ENCODE results near the gene ARL6IP6. TPM values are rescaled to one million over a fixed set of nuclear protein-coding genes. Genes with fewer than 3 reads are reported as not detected.
A peak's percentile ranks its signal among the peaks of the same experiment; 100 is the strongest.

ARL6IP6 gene
- 10 to 100 TPM; 12.2 to 13.2 TPM for total RNA-seq
- polyA plus RNA-seq: 10 to 100 TPM in 1 of 2 donors, 1 to 10 TPM in 1; 9.6 to 15.7 TPM
- long read RNA-seq, donor 1, transcript ARL6IP6-201 (4 exons, 2,805 nt): major isoform, 42 of 57 reads
- long read RNA-seq, donor 1, partial matches to known transcripts: 0 of 57 reads
- long read RNA-seq, donor 1, other reads (novel, unspliced or antisense): 13 of 57 reads
- long read RNA-seq, donor 2, transcript ARL6IP6-201 (4 exons, 2,805 nt): major isoform, 6 of 14 reads
- long read RNA-seq, donor 2, partial matches to known transcripts: 1 of 14 reads
- long read RNA-seq, donor 2, other reads (novel, unspliced or antisense): 6 of 14 reads

DNA sequence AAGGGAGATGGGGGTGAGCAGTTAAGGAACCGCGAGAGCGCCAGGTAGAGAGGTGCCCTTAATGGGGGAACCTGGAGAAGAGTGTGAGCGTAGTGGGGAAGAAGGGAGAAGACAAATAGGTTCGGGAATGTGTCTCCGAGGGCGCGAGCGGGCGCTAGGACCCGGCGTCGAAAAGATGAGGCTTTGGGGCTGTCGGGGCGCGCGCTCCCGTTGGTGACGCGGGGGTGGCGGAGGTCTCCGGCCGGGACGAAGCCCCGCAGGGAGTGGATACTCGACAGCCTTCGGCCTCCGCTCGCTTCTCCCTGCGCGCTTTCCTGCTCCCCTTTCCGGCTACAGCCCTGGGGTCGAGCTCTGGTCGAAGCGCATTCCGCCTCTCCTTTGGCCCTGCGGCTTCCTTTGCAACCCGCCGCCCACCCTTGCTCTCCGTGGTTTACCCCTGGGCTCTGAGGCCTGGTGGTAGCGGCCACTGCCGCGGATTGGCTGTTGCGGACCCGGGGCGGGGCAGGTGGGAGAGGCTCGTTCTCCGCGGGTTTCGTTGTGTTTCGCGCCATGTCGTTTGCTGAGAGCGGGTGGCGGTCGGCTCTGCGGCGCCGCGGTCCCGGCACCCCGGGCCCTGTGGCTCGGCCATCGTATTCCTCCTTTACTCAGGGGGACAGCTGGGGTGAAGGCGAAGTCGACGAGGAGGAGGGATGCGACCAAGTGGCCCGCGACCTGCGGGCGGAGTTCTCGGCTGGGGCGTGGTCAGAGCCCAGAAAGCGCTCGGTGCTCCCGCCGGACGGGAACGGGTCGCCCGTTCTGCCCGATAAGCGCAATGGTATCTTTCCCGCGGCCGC is at the start of gene ARL6IP6:
ARL6IP6 (plus strand) TSS at position 545 of the 833 bp plus-strand sequence; CDS start at position 550, 5 bp downstream.
- WGBS, 2 donors: 0% methylated on average over 73 to 87 of the region's 87 CpGs
- intact Hi-C loops (cut with DNase I): loop anchor here in 1 of 2 donors (5.0 kb wide), 1 partner anchor 541 kb away; the partner anchor contains the start of gene STAM2
- Histone ChIP-seq H3K36me3 (ENCODE audit: control insufficient read depth in 1 of 2, insufficient read depth in 2 of 2, low read length in 1 of 2) (no peaks in the 10 kb centered on the region), H3K9me3 (ENCODE audit: control insufficient read depth, low read length) (no peaks in the 10 kb centered on the region), H3K27me3 (ENCODE audit: control insufficient read depth in 1 of 2, insufficient read depth in 2 of 2, low read length in 1 of 2) (no peaks in the 10 kb centered on the region), H3K4me3 (ENCODE audit: low read length in 2 of 2) (peak within 1 kb of the TSS; percentile 62 to 76), H3K4me1 (ENCODE audit: control insufficient read depth in 1 of 2, insufficient read depth in 2 of 2, low read length in 2 of 2) (peaks cover 0 to 6% of the 10 kb centered on the region in 2 donors), H3K27ac (ENCODE audit: low read depth in 1 of 2, low read length in 2 of 2) (peak within 1 kb of the TSS; percentile 62 to 87)
- ATAC-seq (ENCODE audit: low FRiP score) (peak; percentile 96), DNase-seq (peak; percentile 96 to 97)

DNA sequence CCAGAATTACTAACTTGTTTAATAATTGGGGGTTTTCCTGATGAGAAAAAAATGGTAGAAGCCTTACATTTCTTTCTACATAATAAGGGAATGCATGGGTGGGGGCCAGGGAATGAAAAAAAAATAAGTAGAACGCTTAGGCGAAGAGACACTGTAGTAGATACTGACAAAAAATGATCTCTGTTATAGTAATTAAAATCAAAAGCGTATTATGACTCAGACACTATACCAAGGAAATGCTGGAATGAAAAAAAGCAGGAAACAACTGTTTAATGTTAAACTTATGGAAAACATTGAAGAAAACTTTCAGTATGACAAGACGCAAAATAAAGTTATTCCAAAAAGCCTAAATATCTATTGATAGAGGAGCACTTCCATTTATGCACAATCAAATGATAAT is 44.1 kb upstream of the ARL6IP6 start:
- 93 to 95% methylated on average over 4 of the region's 4 CpGs for WGBS, 2 donors
- Histone ChIP-seq H3K9me3 (ENCODE audit: control insufficient read depth, low read length) (no peaks in the 10 kb centered on the region), H3K27ac (ENCODE audit: low read depth in 1 of 2, low read length in 2 of 2) (no peak overlapping the region), H3K36me3 (ENCODE audit: control insufficient read depth in 1 of 2, insufficient read depth in 2 of 2, low read length in 1 of 2) (peaks cover 2 to 3% of the 10 kb centered on the region in 2 donors), H3K27me3 (ENCODE audit: control insufficient read depth in 1 of 2, insufficient read depth in 2 of 2, low read length in 1 of 2) (no peaks in the 10 kb centered on the region), H3K4me1 (ENCODE audit: control insufficient read depth in 1 of 2, insufficient read depth in 2 of 2, low read length in 2 of 2) (no peaks in the 10 kb centered on the region), H3K4me3 (ENCODE audit: low read length in 2 of 2) (no peak overlapping the region)
- DNase-seq (no peak), ATAC-seq (ENCODE audit: low FRiP score) (no peak)
- intact Hi-C loops (cut with DNase I): no loop called here

DNA sequence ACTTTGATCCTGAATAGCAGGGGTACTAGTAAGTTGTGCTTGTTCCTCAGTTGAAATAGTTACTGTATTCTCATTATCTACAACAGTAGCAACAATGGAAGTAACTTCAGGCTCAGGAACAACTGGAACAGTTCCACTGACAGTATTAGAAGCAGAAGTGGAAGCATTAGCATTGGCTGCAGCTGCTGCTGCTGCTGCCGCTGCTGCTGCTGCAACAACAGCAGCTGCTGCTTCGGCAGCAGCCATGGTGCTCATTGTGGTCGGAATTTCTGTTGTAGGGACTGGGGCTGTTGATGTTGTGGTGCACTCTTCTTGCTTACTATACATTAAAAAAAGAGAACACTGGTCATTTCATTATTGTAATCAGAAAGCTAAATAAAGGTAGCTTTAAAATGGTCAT is 42.0 kb upstream of the ARL6IP6 start:
- intact Hi-C loops (cut with DNase I): no loop called here
- Histone ChIP-seq H3K27ac (ENCODE audit: low read depth in 1 of 2, low read length in 2 of 2) (no peak overlapping the region), H3K4me1 (ENCODE audit: control insufficient read depth in 1 of 2, insufficient read depth in 2 of 2, low read length in 2 of 2) (no peaks in the 10 kb centered on the region), H3K9me3 (ENCODE audit: control insufficient read depth, low read length) (no peaks in the 10 kb centered on the region), H3K27me3 (ENCODE audit: control insufficient read depth in 1 of 2, insufficient read depth in 2 of 2, low read length in 1 of 2) (no peaks in the 10 kb centered on the region), H3K4me3 (ENCODE audit: low read length in 2 of 2) (no peak overlapping the region), H3K36me3 (ENCODE audit: control insufficient read depth in 1 of 2, insufficient read depth in 2 of 2, low read length in 1 of 2) (peaks cover 2 to 3% of the 10 kb centered on the region in 2 donors)
- 91 to 95% methylated on average over 3 of the region's 3 CpGs for WGBS, 2 donors
- ATAC-seq (ENCODE audit: low FRiP score) (no peak), DNase-seq (no peak)

GRCh38 chr2:152678808-152679207 is 39.6 kb upstream of the ARL6IP6 start:
- WGBS, 2 donors: 67% methylated on average over 2 of the region's 2 CpGs
- intact Hi-C loops (cut with DNase I): no loop called here
- Histone ChIP-seq H3K4me1 (ENCODE audit: control insufficient read depth in 1 of 2, insufficient read depth in 2 of 2, low read length in 2 of 2) (no peaks in the 10 kb centered on the region), H3K27me3 (ENCODE audit: control insufficient read depth in 1 of 2, insufficient read depth in 2 of 2, low read length in 1 of 2) (no peaks in the 10 kb centered on the region), H3K4me3 (ENCODE audit: low read length in 2 of 2) (no peak overlapping the region), H3K9me3 (ENCODE audit: control insufficient read depth, low read length) (no peaks in the 10 kb centered on the region), H3K27ac (ENCODE audit: low read depth in 1 of 2, low read length in 2 of 2) (no peak overlapping the region), H3K36me3 (ENCODE audit: control insufficient read depth in 1 of 2, insufficient read depth in 2 of 2, low read length in 1 of 2) (peaks cover 2 to 3% of the 10 kb centered on the region in 2 donors)
- ATAC-seq (ENCODE audit: low FRiP score) (no peak), DNase-seq (no peak)

DNA sequence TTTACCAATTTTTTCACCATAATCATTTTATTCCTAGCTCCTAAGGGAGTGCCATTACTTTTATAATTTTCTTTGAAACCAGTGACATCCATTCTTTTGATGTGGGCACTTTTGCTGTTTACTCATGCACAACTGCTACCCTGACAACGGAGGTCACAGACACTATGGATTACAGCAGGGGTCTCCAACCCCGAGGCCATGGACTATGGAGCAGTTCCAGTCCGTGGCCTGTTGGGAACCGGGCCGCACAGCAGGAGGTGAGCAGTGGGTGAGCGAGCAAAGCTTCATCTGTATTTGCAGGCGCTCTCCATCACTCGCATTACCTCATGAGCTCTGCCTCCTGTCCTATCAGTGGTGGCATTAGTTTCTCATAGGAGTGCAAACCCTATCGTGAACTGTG is 35.8 kb upstream of the ARL6IP6 start:
- Histone ChIP-seq H3K4me1 (ENCODE audit: control insufficient read depth in 1 of 2, insufficient read depth in 2 of 2, low read length in 2 of 2) (no peaks in the 10 kb centered on the region), H3K9me3 (ENCODE audit: control insufficient read depth, low read length) (no peaks in the 10 kb centered on the region), H3K27ac (ENCODE audit: low read depth in 1 of 2, low read length in 2 of 2) (no peak overlapping the region), H3K27me3 (ENCODE audit: control insufficient read depth in 1 of 2, insufficient read depth in 2 of 2, low read length in 1 of 2) (no peaks in the 10 kb centered on the region), H3K4me3 (ENCODE audit: low read length in 2 of 2) (no peak overlapping the region), H3K36me3 (ENCODE audit: control insufficient read depth in 1 of 2, insufficient read depth in 2 of 2, low read length in 1 of 2) (no peaks in the 10 kb centered on the region)
- intact Hi-C loops (cut with DNase I): no loop called here
- DNase-seq (no peak), ATAC-seq (ENCODE audit: low FRiP score) (no peak)
- 92 to 95% methylated on average over 9 of the region's 9 CpGs for WGBS, 2 donors

GRCh38 chr2:152683400-152683799 is 35.0 kb upstream of the ARL6IP6 start:
- H3K27ac ChIP-seq (ENCODE audit: low read depth in 1 of 2, low read length in 2 of 2): no peak overlapping the region
- no peak overlapping the region for H3K4me3 ChIP-seq (ENCODE audit: low read length in 2 of 2)
- intact Hi-C loops (cut with DNase I): no loop called here
- no peaks in the 10 kb centered on the region for H3K36me3 ChIP-seq (ENCODE audit: control insufficient read depth in 1 of 2, insufficient read depth in 2 of 2, low read length in 1 of 2)
- H3K27me3 ChIP-seq (ENCODE audit: control insufficient read depth in 1 of 2, insufficient read depth in 2 of 2, low read length in 1 of 2): no peaks in the 10 kb centered on the region
- H3K4me1 ChIP-seq (ENCODE audit: control insufficient read depth in 1 of 2, insufficient read depth in 2 of 2, low read length in 2 of 2): no peaks in the 10 kb centered on the region
- no peak for DNase-seq
- H3K9me3 ChIP-seq (ENCODE audit: control insufficient read depth, low read length): no peaks in the 10 kb centered on the region
- no peak for ATAC-seq (ENCODE audit: low FRiP score)

DNA sequence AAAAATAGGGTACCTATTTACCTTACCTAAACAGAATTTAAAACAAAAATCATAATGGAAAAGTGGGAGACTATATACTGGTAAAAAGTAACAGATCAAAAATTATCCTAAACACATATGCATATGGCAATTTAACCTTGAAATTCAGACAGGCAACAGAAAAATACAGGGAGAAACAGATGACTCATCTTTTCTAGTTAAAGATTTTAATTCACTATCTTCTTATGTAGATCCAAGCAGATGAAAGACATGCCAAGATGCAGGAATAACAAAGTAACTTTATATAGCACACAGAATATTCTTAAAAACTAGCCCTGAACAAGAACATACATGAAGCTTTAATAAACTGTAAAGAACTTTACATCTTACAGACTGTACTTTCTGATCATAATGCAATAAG is 32.1 kb upstream of the ARL6IP6 start:
- no peaks in the 10 kb centered on the region for H3K9me3 ChIP-seq (ENCODE audit: control insufficient read depth, low read length)
- no peak for ATAC-seq (ENCODE audit: low FRiP score)

DNA sequence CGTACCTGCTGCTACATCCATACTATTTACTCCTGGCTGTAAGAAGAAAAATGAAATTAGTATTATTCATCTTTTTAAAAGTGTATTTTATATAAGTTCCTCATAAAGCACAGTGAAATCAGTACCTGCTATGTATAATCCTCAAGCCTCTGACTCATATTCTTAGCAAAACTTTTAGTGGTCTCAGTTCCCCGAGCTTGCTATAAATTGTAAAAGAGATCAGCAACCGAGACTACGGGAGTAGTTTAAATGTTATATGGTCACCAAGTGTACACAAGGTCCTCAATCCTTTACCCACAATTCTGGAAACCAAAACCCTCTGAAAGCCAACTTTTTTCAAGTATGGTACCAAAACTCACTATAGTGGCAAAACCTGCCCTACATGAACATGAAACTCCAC is 25.4 kb upstream of the ARL6IP6 start:
- H3K27me3 ChIP-seq (ENCODE audit: control insufficient read depth in 1 of 2, insufficient read depth in 2 of 2, low read length in 1 of 2): no peaks in the 10 kb centered on the region
- no peaks in the 10 kb centered on the region for H3K4me1 ChIP-seq (ENCODE audit: control insufficient read depth in 1 of 2, insufficient read depth in 2 of 2, low read length in 2 of 2)
- no peak overlapping the region for H3K4me3 ChIP-seq (ENCODE audit: low read length in 2 of 2)
- no peak overlapping the region for H3K27ac ChIP-seq (ENCODE audit: low read depth in 1 of 2, low read length in 2 of 2)
- intact Hi-C loops (cut with DNase I): no loop called here
- no peaks in the 10 kb centered on the region for H3K9me3 ChIP-seq (ENCODE audit: control insufficient read depth, low read length)
- WGBS, 2 donors: 93 to 95% methylated on average over 4 of the region's 4 CpGs
- no peaks in the 10 kb centered on the region for H3K36me3 ChIP-seq (ENCODE audit: control insufficient read depth in 1 of 2, insufficient read depth in 2 of 2, low read length in 1 of 2)
- DNase-seq (no peak), ATAC-seq (ENCODE audit: low FRiP score) (no peak)

More for the DNA sequence above, 32.1 kb upstream of the ARL6IP6 start:
- no peaks in the 10 kb centered on the region for H3K27me3 ChIP-seq (ENCODE audit: control insufficient read depth in 1 of 2, insufficient read depth in 2 of 2, low read length in 1 of 2)
- H3K4me1 ChIP-seq (ENCODE audit: control insufficient read depth in 1 of 2, insufficient read depth in 2 of 2, low read length in 2 of 2): no peaks in the 10 kb centered on the region
- intact Hi-C loops (cut with DNase I): no loop called here
- no peaks in the 10 kb centered on the region for H3K36me3 ChIP-seq (ENCODE audit: control insufficient read depth in 1 of 2, insufficient read depth in 2 of 2, low read length in 1 of 2)
- H3K27ac ChIP-seq (ENCODE audit: low read depth in 1 of 2, low read length in 2 of 2): no peak overlapping the region
- no peak overlapping the region for H3K4me3 ChIP-seq (ENCODE audit: low read length in 2 of 2)
- no peak for DNase-seq

Measured in aorta (tissue), 5 donors.